ENCODE data around the gene SH3PXD2A. TPM values are rescaled to one million over a fixed set of nuclear protein-coding genes. Genes with fewer than 3 reads are reported as not detected.

SH3PXD2A gene
- total RNA-seq, 1 donor from 2014 or later, result 17.3 TPM

DNA sequence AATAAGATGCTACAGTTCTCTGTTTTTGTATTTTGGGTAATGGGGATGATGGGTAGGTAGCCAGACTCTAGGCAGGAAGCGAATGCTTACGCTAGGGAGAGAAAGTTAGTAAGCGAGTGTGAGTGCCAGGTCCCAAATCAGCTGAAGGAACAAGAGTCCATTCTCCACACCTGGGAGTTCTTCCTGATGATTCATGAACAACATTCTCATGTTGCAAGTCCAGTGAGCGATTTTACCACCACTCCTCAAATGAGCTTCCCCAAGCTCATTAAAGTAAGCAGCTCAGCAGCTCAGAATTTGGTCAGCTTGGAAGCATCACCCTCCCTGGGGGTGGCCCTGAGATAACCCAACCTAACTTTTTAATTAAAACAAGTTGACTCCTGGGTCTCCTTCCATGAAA lies 27.3 kb downstream of the SH3PXD2A start:
- H3K4me1 Mint-ChIP-seq (ENCODE audit: low read depth, unreplicated experiment), result peaks cover 21% of the 10 kb centered on the region
- no peak overlapping the region for H3K4me3 Mint-ChIP-seq (ENCODE audit: unreplicated experiment)

DNA sequence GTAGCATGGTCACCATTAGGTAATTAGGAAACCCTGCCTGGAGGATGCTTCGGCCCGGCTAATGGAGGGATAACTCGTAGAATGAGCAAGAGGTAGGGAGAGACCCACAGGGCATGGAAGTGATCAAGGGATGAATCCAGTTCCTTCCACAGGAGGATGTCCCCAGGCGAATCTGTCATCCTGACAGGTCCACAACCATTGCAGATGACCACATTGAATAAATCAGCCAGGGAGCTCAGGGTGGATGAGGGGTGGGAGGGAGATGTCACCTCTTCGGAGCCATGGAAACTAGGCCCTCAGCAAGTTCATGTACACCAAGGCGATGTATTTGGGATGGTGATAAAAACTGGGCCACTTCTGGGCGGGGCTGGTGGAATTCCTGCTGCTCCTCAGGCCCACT lies 28.5 kb downstream of the SH3PXD2A start:
- Histone ChIP-seq H4K20me1 (ENCODE audit: insufficient read depth, low read length) (peaks cover 50% of the 10 kb centered on the region), H3K4me2 (ENCODE audit: low read length) (no peak overlapping the region), H3K4me1 (ENCODE audit: insufficient read depth, low read length) (no peaks in the 10 kb centered on the region), H3K9me3 (ENCODE audit: insufficient read depth, low read depth, low read length) (no peaks in the 10 kb centered on the region), H2AFZ (ENCODE audit: low read depth, low read length) (no peak overlapping the region), H3K36me3 (ENCODE audit: insufficient read depth, low read length) (no peaks in the 10 kb centered on the region), H3K9ac (ENCODE audit: low read length) (no peak overlapping the region), H3K4me3 (ENCODE audit: insufficient read depth, low read depth, low read length) (no peak overlapping the region), H3K27ac (ENCODE audit: low read depth, low read length) (no peak overlapping the region), H3K79me2 (ENCODE audit: insufficient read depth, low read length) (peaks cover 5% of the 10 kb centered on the region), H3K27me3 (ENCODE audit: insufficient read depth, low read length) (no peaks in the 10 kb centered on the region)
- peaks cover 1% of the 10 kb centered on the region for H3K9me3 Mint-ChIP-seq (ENCODE audit: unreplicated experiment)
- TF ChIP-seq CTCF (IDR thresholded peaks at IDR 0.05; ENCODE audit: insufficient read depth, low read depth, low read length) (no peak), EZH2 (IDR thresholded peaks at IDR 0.05; ENCODE audit: insufficient read depth, low read length) (no peak)
- H3K4me3 Mint-ChIP-seq (ENCODE audit: unreplicated experiment), result no peak overlapping the region
- peaks cover 26% of the 10 kb centered on the region for H3K4me1 Mint-ChIP-seq (ENCODE audit: low read depth, unreplicated experiment)
- no peak overlapping the region for H3K27ac Mint-ChIP-seq (ENCODE audit: unreplicated experiment)
- H3K27me3 Mint-ChIP-seq (ENCODE audit: low read depth, unreplicated experiment), result no peaks in the 10 kb centered on the region
- no peak for FAIRE-seq
- H3K36me3 Mint-ChIP-seq (ENCODE audit: low read depth, unreplicated experiment), result peaks cover 3% of the 10 kb centered on the region
- DNase-seq (ENCODE audit: low read depth), result no peak

More for the DNA sequence above, 27.3 kb downstream of the SH3PXD2A start:
- peaks cover 6% of the 10 kb centered on the region for H3K79me2 ChIP-seq (ENCODE audit: insufficient read depth, low read length)
- TF ChIP-seq EZH2 (IDR thresholded peaks at IDR 0.05; ENCODE audit: insufficient read depth, low read length) (no peak), CTCF (IDR thresholded peaks at IDR 0.05; ENCODE audit: insufficient read depth, low read depth, low read length) (no peak)
- peaks cover 3% of the 10 kb centered on the region for H3K36me3 Mint-ChIP-seq (ENCODE audit: low read depth, unreplicated experiment)
- H2AFZ ChIP-seq (ENCODE audit: low read depth, low read length), result no peak overlapping the region
- peaks cover 43% of the 10 kb centered on the region for H4K20me1 ChIP-seq (ENCODE audit: insufficient read depth, low read length)
- no peak overlapping the region for H3K4me3 ChIP-seq (ENCODE audit: insufficient read depth, low read depth, low read length)
- FAIRE-seq, result no peak
- H3K9ac ChIP-seq (ENCODE audit: low read length), result no peak overlapping the region
- H3K36me3 ChIP-seq (ENCODE audit: insufficient read depth, low read length), result no peaks in the 10 kb centered on the region
- H3K27ac Mint-ChIP-seq (ENCODE audit: unreplicated experiment), result no peak overlapping the region
- H3K9me3 Mint-ChIP-seq (ENCODE audit: unreplicated experiment), result peaks cover 2% of the 10 kb centered on the region
- H3K4me1 ChIP-seq (ENCODE audit: insufficient read depth, low read length), result no peaks in the 10 kb centered on the region
- H3K4me2 ChIP-seq (ENCODE audit: low read length), result no peak overlapping the region
- H3K27me3 ChIP-seq (ENCODE audit: insufficient read depth, low read length), result no peaks in the 10 kb centered on the region
- no peaks in the 10 kb centered on the region for H3K9me3 ChIP-seq (ENCODE audit: insufficient read depth, low read depth, low read length)
- no peak overlapping the region for H3K27ac ChIP-seq (ENCODE audit: low read depth, low read length)
- peak; percentile 37 for DNase-seq (ENCODE audit: low read depth)
- H3K27me3 Mint-ChIP-seq (ENCODE audit: low read depth, unreplicated experiment), result no peaks in the 10 kb centered on the region

GRCh38 chr10:103824281-103824680 lies 31.1 kb downstream of the SH3PXD2A start:
- Mint-ChIP-seq H3K4me3 (ENCODE audit: unreplicated experiment) (no peak overlapping the region), H3K27me3 (ENCODE audit: low read depth, unreplicated experiment) (no peaks in the 10 kb centered on the region), H3K36me3 (ENCODE audit: low read depth, unreplicated experiment) (peaks cover 3% of the 10 kb centered on the region), H3K27ac (ENCODE audit: unreplicated experiment) (peak overlapping the region; percentile 23), H3K9me3 (ENCODE audit: unreplicated experiment) (no peaks in the 10 kb centered on the region), H3K4me1 (ENCODE audit: low read depth, unreplicated experiment) (peaks cover 26% of the 10 kb centered on the region)
- TF ChIP-seq CTCF (IDR thresholded peaks at IDR 0.05; ENCODE audit: insufficient read depth, low read depth, low read length) (no peak), EZH2 (IDR thresholded peaks at IDR 0.05; ENCODE audit: insufficient read depth, low read length) (no peak)
- no peaks in the 10 kb centered on the region for H3K9me3 ChIP-seq (ENCODE audit: insufficient read depth, low read depth, low read length)
- peaks cover 3% of the 10 kb centered on the region for H3K27me3 ChIP-seq (ENCODE audit: insufficient read depth, low read length)
- H3K79me2 ChIP-seq (ENCODE audit: insufficient read depth, low read length), result no peaks in the 10 kb centered on the region
- H3K9ac ChIP-seq (ENCODE audit: low read length), result no peak overlapping the region
- FAIRE-seq, result no peak
- H3K4me3 ChIP-seq (ENCODE audit: insufficient read depth, low read depth, low read length), result no peak overlapping the region
- peaks cover 10% of the 10 kb centered on the region for H3K4me1 ChIP-seq (ENCODE audit: insufficient read depth, low read length)
- H3K27ac ChIP-seq (ENCODE audit: low read depth, low read length), result no peak overlapping the region
- DNase-seq (ENCODE audit: low read depth), result no peak
- peaks cover 58% of the 10 kb centered on the region for H4K20me1 ChIP-seq (ENCODE audit: insufficient read depth, low read length)
- no peaks in the 10 kb centered on the region for H3K36me3 ChIP-seq (ENCODE audit: insufficient read depth, low read length)
- no peak overlapping the region for H2AFZ ChIP-seq (ENCODE audit: low read depth, low read length)
- no peak overlapping the region for H3K4me2 ChIP-seq (ENCODE audit: low read length)
